HFF-Myc (cell line): ENCODE data around the gene SLC1A3.

ENCODE experiments used
- DNase-seq: peaks from one replicate; pipeline ENCODE4 v3.0.0-alpha.2; 2011; ENCODE audit warnings: low read depth; ENCODE audit errors: extremely low read depth
- H3K4me3 ChIP-seq: replicated peaks from 2 replicates; pipeline ENCODE4 v1.5.1; 2011; ENCODE audit warnings: low read depth, mild to moderate bottlenecking, control low read depth, low read length
- TF ChIP-seq, protein P1 (sequence below): IDR thresholded peaks from 2 replicates; pipeline ENCODE4 v1.5.1; 2012; ENCODE audit warnings: mild to moderate bottlenecking, low read depth, low read length, control low read depth; ENCODE audit errors: missing control alignments

Gene SLC1A3

GRCh38 chr5:36619012-36619635, 12.7 kb downstream of the SLC1A3 start:
- no peak overlapping the region for H3K4me3 ChIP-seq
- TF ChIP-seq, protein P1, sequence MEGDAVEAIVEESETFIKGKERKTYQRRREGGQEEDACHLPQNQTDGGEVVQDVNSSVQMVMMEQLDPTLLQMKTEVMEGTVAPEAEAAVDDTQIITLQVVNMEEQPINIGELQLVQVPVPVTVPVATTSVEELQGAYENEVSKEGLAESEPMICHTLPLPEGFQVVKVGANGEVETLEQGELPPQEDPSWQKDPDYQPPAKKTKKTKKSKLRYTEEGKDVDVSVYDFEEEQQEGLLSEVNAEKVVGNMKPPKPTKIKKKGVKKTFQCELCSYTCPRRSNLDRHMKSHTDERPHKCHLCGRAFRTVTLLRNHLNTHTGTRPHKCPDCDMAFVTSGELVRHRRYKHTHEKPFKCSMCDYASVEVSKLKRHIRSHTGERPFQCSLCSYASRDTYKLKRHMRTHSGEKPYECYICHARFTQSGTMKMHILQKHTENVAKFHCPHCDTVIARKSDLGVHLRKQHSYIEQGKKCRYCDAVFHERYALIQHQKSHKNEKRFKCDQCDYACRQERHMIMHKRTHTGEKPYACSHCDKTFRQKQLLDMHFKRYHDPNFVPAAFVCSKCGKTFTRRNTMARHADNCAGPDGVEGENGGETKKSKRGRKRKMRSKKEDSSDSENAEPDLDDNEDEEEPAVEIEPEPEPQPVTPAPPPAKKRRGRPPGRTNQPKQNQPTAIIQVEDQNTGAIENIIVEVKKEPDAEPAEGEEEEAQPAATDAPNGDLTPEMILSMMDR, result no peak

DNA sequence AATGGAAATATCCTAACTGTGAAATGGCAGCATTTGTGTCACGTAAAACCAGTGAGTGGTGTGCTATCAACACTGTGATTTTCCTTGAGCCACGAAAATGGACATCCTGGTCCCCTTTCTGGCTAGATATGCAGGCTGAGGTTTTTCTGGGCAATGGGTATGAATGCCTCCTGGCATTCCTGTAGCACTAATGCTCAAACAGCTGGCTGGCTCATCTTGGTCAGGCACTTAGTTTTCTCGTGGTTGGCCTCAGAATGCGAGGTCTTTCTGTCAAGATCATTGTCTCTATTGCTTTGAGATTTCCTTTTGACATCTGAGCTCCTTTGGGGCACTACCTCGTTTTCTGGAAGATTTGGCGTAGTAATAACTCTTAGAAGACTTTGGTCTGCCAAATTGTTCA, 15.6 kb downstream of the SLC1A3 start:
- TF ChIP-seq, protein P1, result no peak
- DNase-seq, result no peak
- no peak overlapping the region for H3K4me3 ChIP-seq

More at GRCh38 chr5:36619012-36619635, 12.7 kb downstream of the SLC1A3 start:
- DNase-seq, result no peak

GRCh38 chr5:36623832-36624231, 17.4 kb downstream of the SLC1A3 start:
- DNase-seq, result no peak
- no peak overlapping the region for H3K4me3 ChIP-seq
- TF ChIP-seq, protein P1, result no peak

- DNase-seq, result no peak
- TF ChIP-seq, protein P1, result no peak
- no peak overlapping the region for H3K4me3 ChIP-seq
These were observed 17.9 kb downstream of the SLC1A3 start for GRCh38 chr5:36624277-36624676.

- no peak for DNase-seq
- no peak overlapping the region for H3K4me3 ChIP-seq
- TF ChIP-seq, protein P1, result no peak
These were observed 22.3 kb downstream of the SLC1A3 start for GRCh38 chr5:36628695-36629094.

- no peak overlapping the region for H3K4me3 ChIP-seq
- TF ChIP-seq, protein P1, result no peak
- no peak for DNase-seq
These were observed 23.3 kb downstream of the SLC1A3 start for GRCh38 chr5:36629729-36630128.
